Suprapubic skin (tissue), 4 donors: ENCODE measurements around the gene GET4. TPM values are rescaled to one million over a fixed set of nuclear protein-coding genes. Genes with fewer than 3 reads are reported as not detected.
A peak's percentile ranks its signal among the peaks of the same experiment; 100 is the strongest.

Source experiments
- DNase-seq, 2 donors: peaks; one replicate each; pipeline ENCODE4 v3.0.0-alpha.2; 2019; ENCODE audit warnings: low spot score in 2 of 2
- H3K27ac ChIP-seq: fragments of 200-600 bp; sonication (generic); one replicate; pipeline ENCODE4 v1.5.1; 2019
- H3K27me3 ChIP-seq: fragments of 200-600 bp; sonication (generic); one replicate; pipeline ENCODE4 v1.5.1; 2019
- H3K36me3 ChIP-seq: fragments of 200-600 bp; sonication (generic); one replicate; pipeline ENCODE4 v1.5.1; 2019
- H3K4me1 ChIP-seq: fragments of 200-600 bp; sonication (generic); one replicate; pipeline ENCODE4 v1.5.1; 2019
- H3K4me3 ChIP-seq: fragments of 200-600 bp; sonication (generic); one replicate; pipeline ENCODE4 v1.5.1; 2019; ENCODE audit warnings: mild to moderate bottlenecking
- H3K9me3 ChIP-seq: fragments of 200-600 bp; sonication (generic); one replicate; pipeline ENCODE4 v1.5.1; 2019
- EP300 ChIP-seq: sonication (generic); formaldehyde crosslinking; IDR thresholded peaks from one replicate; pipeline ENCODE4 v1.6.1; 2017; ENCODE audit warnings: antibody characterized with exemption
- POLR2A ChIP-seq, 2 donors: fragments of 450-650 bp; IDR thresholded peaks; one replicate each; pipeline ENCODE4 v1.6.1; 2017; ENCODE audit warnings: antibody characterized with exemption in 2 of 2, mild to moderate bottlenecking in 2 of 2, moderate library complexity in 2 of 2
- POLR2AphosphoS5 ChIP-seq, 3 donors: sonication (generic); formaldehyde crosslinking; IDR thresholded peaks; one replicate each; pipeline ENCODE4 v1.6.1; 2017; ENCODE audit warnings: antibody characterized with exemption in 3 of 3
- WGBS: methylation state at CpG from one replicate; pipeline ENCODE4 v1.1.5; 2018; 5-methylcytosine and 5-hydroxymethylcytosine counted together
- total RNA-seq, 4 donors: library from RNA; depleted of rRNA; stranded (reverse); fragments of >200 nt; gene quantifications; one replicate each; pipeline ENCODE4 v1.1.0, GENCODE V29; 2016
- TF ChIP-seq, protein P1 (sequence below), 2 donors: fragments of 200-600 bp in 1 of 2; fragments of 450-650 bp in 1 of 2; sonication (generic) in 1 of 2; IDR thresholded peaks; one replicate each; pipeline ENCODE4 v1.5.1; 2016 to 2019; ENCODE audit warnings: antibody characterized with exemption in 2 of 2, mild to moderate bottlenecking in 1 of 2, moderate library complexity in 1 of 2

Gene GET4
- total RNA-seq, 4 donors from 2014 or later, result 27.7 to 58.2 (median 47.8) TPM

DNA sequence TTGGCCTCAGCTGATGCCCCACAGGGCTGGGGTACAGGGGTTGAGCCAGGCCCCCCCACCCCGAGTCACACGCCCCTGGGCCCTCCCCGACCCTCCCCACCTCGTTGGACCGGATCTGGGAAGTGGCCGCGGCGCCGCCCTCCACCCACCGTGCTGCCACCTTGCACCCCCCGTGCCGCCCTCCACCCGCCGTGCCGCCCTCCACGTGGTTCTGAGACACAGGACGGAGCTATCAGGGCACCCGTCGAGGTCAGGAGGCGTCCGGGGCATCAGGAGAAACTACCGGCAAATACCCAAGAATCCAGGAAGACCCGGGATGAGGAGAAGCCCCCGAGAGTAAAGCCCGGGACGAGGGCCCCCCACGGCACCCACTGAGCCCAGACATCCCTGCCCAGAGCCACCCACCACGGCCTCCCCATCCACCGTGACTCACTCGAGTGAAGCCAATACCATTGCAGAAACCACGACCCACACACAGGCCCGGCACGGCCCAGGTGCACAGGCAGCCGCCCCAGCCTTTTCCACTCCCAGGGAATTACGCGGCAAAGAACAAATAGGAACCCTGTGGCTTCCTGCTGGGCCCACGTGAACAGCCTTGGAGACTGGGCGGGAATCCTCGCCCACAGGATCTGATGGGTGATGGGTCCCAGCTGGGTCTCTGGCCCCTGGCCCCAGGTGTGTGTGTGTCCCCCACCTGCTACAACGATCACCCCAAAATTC, 44.2 kb downstream of the GET4 start:
- TF ChIP-seq EP300, result no peak
- TF ChIP-seq, protein P1, sequence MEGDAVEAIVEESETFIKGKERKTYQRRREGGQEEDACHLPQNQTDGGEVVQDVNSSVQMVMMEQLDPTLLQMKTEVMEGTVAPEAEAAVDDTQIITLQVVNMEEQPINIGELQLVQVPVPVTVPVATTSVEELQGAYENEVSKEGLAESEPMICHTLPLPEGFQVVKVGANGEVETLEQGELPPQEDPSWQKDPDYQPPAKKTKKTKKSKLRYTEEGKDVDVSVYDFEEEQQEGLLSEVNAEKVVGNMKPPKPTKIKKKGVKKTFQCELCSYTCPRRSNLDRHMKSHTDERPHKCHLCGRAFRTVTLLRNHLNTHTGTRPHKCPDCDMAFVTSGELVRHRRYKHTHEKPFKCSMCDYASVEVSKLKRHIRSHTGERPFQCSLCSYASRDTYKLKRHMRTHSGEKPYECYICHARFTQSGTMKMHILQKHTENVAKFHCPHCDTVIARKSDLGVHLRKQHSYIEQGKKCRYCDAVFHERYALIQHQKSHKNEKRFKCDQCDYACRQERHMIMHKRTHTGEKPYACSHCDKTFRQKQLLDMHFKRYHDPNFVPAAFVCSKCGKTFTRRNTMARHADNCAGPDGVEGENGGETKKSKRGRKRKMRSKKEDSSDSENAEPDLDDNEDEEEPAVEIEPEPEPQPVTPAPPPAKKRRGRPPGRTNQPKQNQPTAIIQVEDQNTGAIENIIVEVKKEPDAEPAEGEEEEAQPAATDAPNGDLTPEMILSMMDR (IDR thresholded peaks at IDR 0.05), result no peak
- H3K4me1 ChIP-seq, result peaks cover 31% of the 10 kb centered on the region
- no peaks in the 10 kb centered on the region for H3K36me3 ChIP-seq
- 71% methylated on average over 37 of the region's 40 CpGs for WGBS
- DNase-seq, result peak; percentile 58 to 64
- no peak overlapping the region for H3K4me3 ChIP-seq
- H3K27ac ChIP-seq, result no peak overlapping the region
- H3K27me3 ChIP-seq, result peaks cover 11% of the 10 kb centered on the region
- no peaks in the 10 kb centered on the region for H3K9me3 ChIP-seq

DNA sequence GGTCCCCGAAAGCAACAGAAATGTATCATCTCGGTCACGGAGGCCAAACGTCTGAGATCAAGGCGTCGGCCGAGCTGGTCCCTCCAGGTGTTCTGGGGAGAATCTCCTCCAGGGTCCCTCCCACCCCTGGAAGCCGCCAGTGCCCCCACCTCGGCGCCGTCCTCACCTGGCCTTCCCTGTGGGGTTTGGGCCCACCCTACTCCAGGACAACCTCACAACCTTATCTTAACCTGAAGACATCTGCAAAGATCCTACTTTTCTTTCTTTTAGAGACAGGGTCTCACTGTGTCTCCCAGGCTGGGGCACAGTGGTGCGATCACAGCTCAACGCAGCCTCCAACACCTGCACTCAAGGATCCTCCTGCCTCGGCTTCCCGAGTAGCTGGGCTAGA, 44.7 kb downstream of the GET4 start:
- Histone ChIP-seq H3K9me3 (no peaks in the 10 kb centered on the region), H3K4me3 (no peak overlapping the region), H3K36me3 (no peaks in the 10 kb centered on the region), H3K27ac (no peak overlapping the region), H3K27me3 (peaks cover 11% of the 10 kb centered on the region), H3K4me1 (peaks cover 30% of the 10 kb centered on the region)
- no peak for DNase-seq
- 87% methylated on average over 12 of the region's 15 CpGs for WGBS
- TF ChIP-seq EP300 (no peak), POLR2A (IDR thresholded peaks at IDR 0.05) (no peak), POLR2AphosphoS5 (IDR thresholded peaks at IDR 0.05) (no peak)
- TF ChIP-seq, protein P1 (IDR thresholded peaks at IDR 0.05), result no peak

DNA sequence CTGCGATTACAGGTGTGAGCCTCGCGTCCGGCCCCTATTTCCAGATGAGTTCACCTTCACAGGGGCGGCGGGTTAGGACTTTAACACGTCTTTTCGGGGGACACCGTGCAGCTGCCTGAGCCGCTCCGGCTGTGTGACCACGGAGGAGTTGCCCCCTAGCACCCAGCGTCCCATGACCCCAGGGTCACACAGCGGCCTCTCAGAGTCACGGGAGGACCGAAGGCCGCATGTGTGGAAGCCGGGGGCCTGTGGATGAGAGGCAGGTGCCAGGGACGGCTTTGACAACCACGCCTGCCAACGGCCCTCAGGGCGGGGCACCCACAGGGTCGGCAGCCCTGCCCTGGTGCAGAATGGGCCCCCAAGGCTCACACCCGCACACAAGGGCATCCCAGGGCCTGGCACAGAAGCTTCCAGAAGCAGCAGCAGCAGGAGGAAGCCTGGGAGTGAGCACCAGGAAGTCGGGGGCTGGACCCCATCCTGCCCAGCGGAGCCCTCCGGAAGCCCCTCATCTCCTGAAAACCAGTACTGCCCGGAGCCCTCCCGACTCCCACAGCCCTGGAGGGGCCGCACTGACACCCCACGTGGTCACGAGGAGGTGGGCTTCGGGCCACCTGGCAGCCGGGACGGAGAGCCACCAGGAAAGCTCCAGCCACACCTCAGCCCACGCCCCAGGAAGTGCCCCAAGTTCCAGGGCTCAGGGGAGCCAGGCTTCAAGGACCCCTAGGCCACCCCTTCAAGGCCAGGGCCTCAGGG, 45.4 kb downstream of the GET4 start:
- H3K9me3 ChIP-seq, result no peaks in the 10 kb centered on the region
- H3K4me3 ChIP-seq, result peak overlapping the region; percentile 5
- 69% methylated on average over 20 of the region's 36 CpGs for WGBS
- H3K27ac ChIP-seq, result no peak overlapping the region
- H3K27me3 ChIP-seq, result peaks cover 11% of the 10 kb centered on the region
- no peaks in the 10 kb centered on the region for H3K36me3 ChIP-seq
- H3K4me1 ChIP-seq, result peaks cover 23% of the 10 kb centered on the region
- DNase-seq, result peak; percentile 56 to 78
- TF ChIP-seq EP300 (no peak), POLR2A (IDR thresholded peaks at IDR 0.05) (no peak), POLR2AphosphoS5 (IDR thresholded peaks at IDR 0.05) (no peak)
- TF ChIP-seq, protein P1 (IDR thresholded peaks at IDR 0.05), result no peak

DNA sequence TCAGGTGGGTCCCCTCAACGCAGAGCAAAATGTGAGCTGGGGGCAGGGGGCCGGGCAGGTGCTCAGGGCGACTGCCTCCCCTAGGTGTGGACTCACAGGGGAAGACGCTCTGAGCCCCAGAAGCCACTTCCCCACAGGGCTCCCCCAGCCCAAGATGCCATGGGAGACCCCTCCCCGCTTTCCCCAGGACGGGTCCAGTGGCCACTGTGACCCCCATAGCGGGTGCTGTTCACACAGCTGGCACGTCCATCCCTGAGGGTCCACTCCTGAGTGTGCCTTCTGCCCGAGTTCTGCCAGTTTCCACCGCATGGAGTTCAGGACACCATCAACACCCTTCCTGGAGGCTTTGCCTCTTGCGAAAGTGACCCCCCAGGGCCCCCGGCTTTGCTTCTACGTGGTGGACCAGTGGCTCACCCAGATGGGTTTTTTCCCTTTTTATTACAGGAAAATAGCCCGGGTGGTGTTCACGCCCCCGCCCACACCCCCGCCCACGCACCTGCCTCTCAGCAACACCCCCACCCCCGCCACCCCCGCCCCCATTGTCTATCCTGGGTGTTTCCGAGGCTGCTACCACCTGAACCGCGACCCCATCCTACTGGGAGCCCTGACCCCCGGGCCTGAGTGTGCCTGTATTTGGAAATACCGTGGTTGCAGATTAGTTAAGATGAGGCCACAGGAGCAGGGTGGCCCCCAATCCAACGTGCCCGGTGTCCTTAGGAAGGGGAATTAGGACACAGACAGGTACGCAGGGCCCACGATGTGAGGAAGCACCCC, 46.2 kb downstream of the GET4 start:
- Histone ChIP-seq H3K9me3 (no peaks in the 10 kb centered on the region), H3K27ac (no peak overlapping the region), H3K4me1 (peaks cover 23% of the 10 kb centered on the region), H3K4me3 (peak overlapping the region; percentile 5), H3K27me3 (peaks cover 11% of the 10 kb centered on the region), H3K36me3 (no peaks in the 10 kb centered on the region)
- TF ChIP-seq POLR2A (IDR thresholded peaks at IDR 0.05) (no peak), POLR2AphosphoS5 (IDR thresholded peaks at IDR 0.05) (no peak), EP300 (no peak)
- TF ChIP-seq, protein P1 (IDR thresholded peaks at IDR 0.05), result no peak
- DNase-seq, result peak in 1 of 2 donors; percentile 72
- 62% methylated on average over 26 of the region's 29 CpGs for WGBS
